H9 (cell line): ENCODE measurements around the gene RACGAP1. TPM values are rescaled to one million over a fixed set of nuclear protein-coding genes. Genes with fewer than 3 reads are reported as not detected.

ENCODE experiments used
- DNase-seq: peaks from one replicate; pipeline ENCODE4 v3.0.0-alpha.2; 2017
- H2AFZ ChIP-seq: one replicate; pipeline ENCODE4 v1.6.1; 2013; ENCODE audit warnings: mild to moderate bottlenecking, low read length, control low read depth, moderate library complexity
- H2AK5ac ChIP-seq: 2 replicates; pipeline ENCODE4 v1.6.1; 2013; ENCODE audit warnings: low read length, control low read depth, mixed read lengths; ENCODE audit not compliant: insufficient read length
- H2BK120ac ChIP-seq: one replicate; pipeline ENCODE4 v1.6.1; 2013; ENCODE audit warnings: low read depth, mild to moderate bottlenecking, low read length, control low read depth, inconsistent platforms; ENCODE audit not compliant: poor library complexity, severe bottlenecking
- H2BK12ac ChIP-seq: 2 replicates; pipeline ENCODE4 v1.6.1; 2013; ENCODE audit warnings: low read length, control low read depth, mixed read lengths, low read depth; ENCODE audit not compliant: insufficient read length
- H2BK15ac ChIP-seq: 2 replicates; pipeline ENCODE4 v1.6.1; 2013; ENCODE audit warnings: low read depth, low read length, control low read depth
- H2BK20ac ChIP-seq: one replicate; pipeline ENCODE4 v1.6.1; 2013; ENCODE audit warnings: low read depth, mild to moderate bottlenecking, low read length, control low read depth, inconsistent platforms; ENCODE audit not compliant: poor library complexity, severe bottlenecking
- H2BK5ac ChIP-seq: 2 replicates; pipeline ENCODE4 v1.6.1; 2013; ENCODE audit warnings: low read length, control low read depth, mixed read lengths; ENCODE audit not compliant: insufficient read length
- H3K14ac ChIP-seq: 2 replicates; pipeline ENCODE4 v1.6.1; 2013; ENCODE audit warnings: low read length, control low read depth; ENCODE audit not compliant: insufficient read depth
- H3K18ac ChIP-seq: 2 replicates; pipeline ENCODE4 v1.6.1; 2013; ENCODE audit warnings: low read depth, mild to moderate bottlenecking, mixed read lengths, low read length, control low read depth; ENCODE audit not compliant: insufficient read length
- H3K23ac ChIP-seq: 2 replicates; pipeline ENCODE4 v1.6.1; 2013; ENCODE audit warnings: low read length, control low read depth, mixed read lengths, low read depth; ENCODE audit not compliant: insufficient read length
- H3K23me2 ChIP-seq: 2 replicates; pipeline ENCODE4 v1.6.1; 2013; ENCODE audit warnings: low read depth, mild to moderate bottlenecking, mixed read lengths, low read length, control low read depth; ENCODE audit not compliant: insufficient read length, poor library complexity, severe bottlenecking
- H3K27ac ChIP-seq: 2 replicates; pipeline ENCODE4 v1.5.1; 2013; ENCODE audit warnings: low read length, control low read depth, mixed read lengths, low read depth; ENCODE audit not compliant: insufficient read length
- H3K27me3 ChIP-seq: 2 replicates; pipeline ENCODE4 v1.6.1; 2013; ENCODE audit warnings: low read length, control low read depth, inconsistent platforms; ENCODE audit not compliant: insufficient read depth
- H3K4ac ChIP-seq: 2 replicates; pipeline ENCODE4 v1.6.1; 2013; ENCODE audit warnings: low read depth, mild to moderate bottlenecking, control low read depth, inconsistent platforms, low read length, moderate library complexity
- H3K4me1 ChIP-seq: 2 replicates; pipeline ENCODE4 v1.6.1; 2013; ENCODE audit warnings: low read length, control low read depth, inconsistent platforms; ENCODE audit not compliant: insufficient read depth
- H3K4me2 ChIP-seq: 2 replicates; pipeline ENCODE4 v1.6.1; 2013; ENCODE audit warnings: low read length, control low read depth, mixed read lengths; ENCODE audit not compliant: insufficient read length, insufficient read depth
- H3K56ac ChIP-seq: 2 replicates; pipeline ENCODE4 v1.6.1; 2013; ENCODE audit warnings: low read depth, mild to moderate bottlenecking, mixed read lengths, low read length, control low read depth; ENCODE audit not compliant: insufficient read length
- H3K79me1 ChIP-seq: 2 replicates; pipeline ENCODE4 v1.6.1; 2013; ENCODE audit warnings: low read depth, mild to moderate bottlenecking, moderate library complexity, low read length, control low read depth, inconsistent platforms; ENCODE audit not compliant: insufficient read depth, poor library complexity, severe bottlenecking
- H3K79me2 ChIP-seq: 2 replicates; pipeline ENCODE4 v1.6.1; 2013; ENCODE audit warnings: low read length, control low read depth, inconsistent platforms; ENCODE audit not compliant: insufficient read depth
- H3K9ac ChIP-seq: 2 replicates; pipeline ENCODE4 v1.6.1; 2013; ENCODE audit warnings: low read length, control low read depth, mixed read lengths; ENCODE audit not compliant: insufficient read length; ENCODE audit errors: extremely low read depth
- H3K9me3 ChIP-seq: one replicate; pipeline ENCODE4 v1.6.1; 2013; ENCODE audit warnings: low read depth, low read length, inconsistent platforms; ENCODE audit not compliant: control insufficient read depth
- H3T11ph ChIP-seq: one replicate; pipeline ENCODE4 v1.6.1; 2013; ENCODE audit warnings: mild to moderate bottlenecking, low read length, control low read depth, inconsistent platforms
- H4K20me1 ChIP-seq: one replicate; pipeline ENCODE4 v1.6.1; 2013; ENCODE audit not compliant: control insufficient read depth, insufficient read length, insufficient read depth
- H4K5ac ChIP-seq: 2 replicates; pipeline ENCODE4 v1.6.1; 2013; ENCODE audit warnings: low read depth, mild to moderate bottlenecking, mixed read lengths, low read length, control low read depth; ENCODE audit not compliant: insufficient read length
- H4K8ac ChIP-seq: replicated peaks from 2 replicates; pipeline ENCODE4 v1.6.1; 2013; ENCODE audit warnings: low read length, control low read depth, mixed read lengths, low read depth; ENCODE audit not compliant: insufficient read length
- H4K91ac ChIP-seq: 2 replicates; pipeline ENCODE4 v1.6.1; 2013; ENCODE audit warnings: low read depth, mild to moderate bottlenecking, moderate library complexity, mixed read lengths, low read length, control low read depth; ENCODE audit not compliant: insufficient read length
- H3K27ac Mint-ChIP-seq, 3 experiments: 2 replicates in 2 of 3; 3 replicates in 1 of 3; pipeline ENCODE4 v1.8.0; 2020 to 2021; ENCODE audit warnings: mixed read lengths in 3 of 3, mild to moderate bottlenecking in 1 of 3, moderate library complexity in 1 of 3
- H3K27me3 Mint-ChIP-seq: 2 replicates; pipeline ENCODE4 v1.8.0; 2021; ENCODE audit warnings: low read depth, mild to moderate bottlenecking, moderate library complexity, mixed read lengths
- H3K36me3 Mint-ChIP-seq, 3 experiments: 2 replicates in 2 of 3; 3 replicates in 1 of 3; pipeline ENCODE4 v1.8.0; 2020 to 2021; ENCODE audit warnings: low read depth in 3 of 3, mixed read lengths in 3 of 3; ENCODE audit not compliant: insufficient read depth in 1 of 3
- H3K4me1 Mint-ChIP-seq, 2 experiments: 2 replicates each; pipeline ENCODE4 v1.8.0; 2020; ENCODE audit warnings: mixed read lengths in 2 of 2
- H3K4me3 Mint-ChIP-seq, 2 experiments: 2 replicates in 1 of 2; 3 replicates in 1 of 2; pipeline ENCODE4 v1.8.0; 2020 to 2021; ENCODE audit warnings: mild to moderate bottlenecking in 2 of 2, mixed read lengths in 2 of 2, moderate library complexity in 1 of 2
- H3K9me3 Mint-ChIP-seq, 2 experiments: 2 replicates in 1 of 2; 3 replicates in 1 of 2; pipeline ENCODE4 v1.8.0; 2020; ENCODE audit warnings: mild to moderate bottlenecking in 2 of 2, mixed read lengths in 2 of 2, moderate library complexity in 1 of 2
- WGBS: extraction: QIAGEN DNeasy Blood & Tissue Kit; methylation state at CpG from one replicate; pipeline ENCODE4 v1.1.7; 2013; ENCODE audit warnings: missing lambda C conversion rate, low lambda C conversion rate, mixed read lengths; ENCODE audit not compliant: insufficient read length; ENCODE audit errors: extremely low coverage; 5-methylcytosine and 5-hydroxymethylcytosine counted together
- total RNA-seq: library from RNA; stranded (reverse); gene quantifications from 2 replicates; pipeline ENCODE4 v1.2.1, GENCODE V29; 2021
- TF ChIP-seq, protein P1 (sequence below): fragments of 200-600 bp; sonication (generic); conservative IDR thresholded peaks from 3 replicates; pipeline ENCODE4 v1.8.0; 2021; ENCODE audit warnings: antibody characterized with exemption, mild to moderate bottlenecking

RACGAP1 gene
- total RNA-seq, 1 experiment from 2014 or later, result 64.8 TPM

DNA sequence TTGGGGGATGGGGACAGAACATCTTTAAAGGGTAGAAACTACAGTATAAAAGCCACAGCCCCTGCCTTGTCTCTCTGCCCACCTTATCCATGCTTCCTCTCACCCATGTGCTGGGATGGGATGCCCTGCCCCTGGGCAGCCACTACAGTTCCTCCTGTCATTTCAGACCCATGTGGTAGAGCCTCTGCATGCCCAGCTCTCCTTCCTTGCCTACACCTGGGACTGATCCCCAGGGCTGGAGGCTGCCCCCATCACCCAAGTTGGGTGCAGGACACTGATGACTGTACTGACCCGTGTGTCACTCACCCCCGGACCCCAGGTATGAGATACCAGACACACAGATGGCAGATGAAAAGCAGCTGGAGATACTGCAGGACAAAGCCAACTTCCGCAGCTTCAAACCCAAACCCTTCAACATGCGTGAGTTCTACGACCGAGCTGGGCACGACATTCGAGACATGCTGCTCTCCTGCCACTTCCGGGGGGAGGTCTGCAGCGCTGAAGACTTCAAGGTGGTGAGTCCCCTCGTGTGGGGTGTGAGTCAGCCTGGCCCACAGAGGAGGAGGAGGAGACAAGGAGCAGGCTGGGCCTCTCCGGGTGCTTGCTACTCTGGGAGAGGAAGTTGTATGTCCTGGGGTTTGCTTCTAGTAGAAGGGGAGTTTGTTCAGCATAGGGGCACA, 34.3 kb upstream of the RACGAP1 start:
- TF ChIP-seq, protein P1, sequence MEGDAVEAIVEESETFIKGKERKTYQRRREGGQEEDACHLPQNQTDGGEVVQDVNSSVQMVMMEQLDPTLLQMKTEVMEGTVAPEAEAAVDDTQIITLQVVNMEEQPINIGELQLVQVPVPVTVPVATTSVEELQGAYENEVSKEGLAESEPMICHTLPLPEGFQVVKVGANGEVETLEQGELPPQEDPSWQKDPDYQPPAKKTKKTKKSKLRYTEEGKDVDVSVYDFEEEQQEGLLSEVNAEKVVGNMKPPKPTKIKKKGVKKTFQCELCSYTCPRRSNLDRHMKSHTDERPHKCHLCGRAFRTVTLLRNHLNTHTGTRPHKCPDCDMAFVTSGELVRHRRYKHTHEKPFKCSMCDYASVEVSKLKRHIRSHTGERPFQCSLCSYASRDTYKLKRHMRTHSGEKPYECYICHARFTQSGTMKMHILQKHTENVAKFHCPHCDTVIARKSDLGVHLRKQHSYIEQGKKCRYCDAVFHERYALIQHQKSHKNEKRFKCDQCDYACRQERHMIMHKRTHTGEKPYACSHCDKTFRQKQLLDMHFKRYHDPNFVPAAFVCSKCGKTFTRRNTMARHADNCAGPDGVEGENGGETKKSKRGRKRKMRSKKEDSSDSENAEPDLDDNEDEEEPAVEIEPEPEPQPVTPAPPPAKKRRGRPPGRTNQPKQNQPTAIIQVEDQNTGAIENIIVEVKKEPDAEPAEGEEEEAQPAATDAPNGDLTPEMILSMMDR, result no peak
- Histone ChIP-seq H3K23me2 (peaks cover 3% of the 10 kb centered on the region), H3T11ph (no peak overlapping the region), H3K4me1 (no peaks in the 10 kb centered on the region), H4K20me1 (no peaks in the 10 kb centered on the region), H4K5ac (no peak overlapping the region), H3K79me2 (no peaks in the 10 kb centered on the region), H3K18ac (no peak overlapping the region), H2BK120ac (no peak overlapping the region), H4K91ac (no peak overlapping the region), H3K9me3 (no peaks in the 10 kb centered on the region), H3K23ac (no peak overlapping the region), H2AFZ (no peak overlapping the region), H3K27ac (no peak overlapping the region), H3K27me3 (peaks cover 32% of the 10 kb centered on the region; the same call in 1 of the 2 replicates), H2AK5ac (no peak overlapping the region), H2BK20ac (no peak overlapping the region), H3K14ac (no peak overlapping the region; the same call in 1 of the 2 replicates), H3K79me1 (no peaks in the 10 kb centered on the region), H2BK12ac (no peak overlapping the region), H2BK5ac (no peak overlapping the region), H4K8ac (no peak overlapping the region), H3K4ac (no peak overlapping the region), H3K56ac (no peak overlapping the region), H3K9ac (no peak overlapping the region), H2BK15ac (no peak overlapping the region), H3K4me2 (no peak overlapping the region)
- H3K36me3 Mint-ChIP-seq, result no peaks in the 10 kb centered on the region; a peak in 1 of 7 replicates
- H3K4me3 Mint-ChIP-seq, result peak overlapping the region in 1 of 2 experiments; percentile 28; a peak in 1 of 5 replicates
- H3K27me3 Mint-ChIP-seq, result peaks cover 91% of the 10 kb centered on the region
- peaks cover 0 to 2% of the 10 kb centered on the region in 2 experiments; a peak in 1 of 5 replicates for H3K9me3 Mint-ChIP-seq
- no CpG with 5 or more reads among the region's 12 CpGs for WGBS
- peaks cover 16 to 22% of the 10 kb centered on the region in 2 experiments for H3K4me1 Mint-ChIP-seq
- no peak overlapping the region for H3K27ac Mint-ChIP-seq
- no peak for DNase-seq
